Kidney (tissue), 14 donors: ENCODE results near the gene ARX. TPM values are rescaled to one million over a fixed set of nuclear protein-coding genes. Genes with fewer than 3 reads are reported as not detected.

Source experiments
- DNase-seq, 5 donors: peaks; one replicate each; pipeline ENCODE4 v3.0.0-alpha.2; 2013 to 2020
- FAIRE-seq: peaks from 2 replicates; lab custom pipeline; 2012; peaks lifted over from hg19 to GRCh38; lab: Jason Lieb, UNC
- H3K27ac ChIP-seq, 2 donors: one replicate each; pipeline ENCODE4 v1.7.0; 2013; ENCODE audit warnings: low read depth in 2 of 2, low read length in 2 of 2, inconsistent platforms in 1 of 2
- H3K27me3 ChIP-seq: one replicate; pipeline ENCODE4 v1.7.1; 2013; ENCODE audit warnings: low read length, inconsistent platforms; ENCODE audit not compliant: control insufficient read depth, insufficient read depth
- H3K36me3 ChIP-seq, 3 donors: one replicate each; pipeline versions ENCODE4 v1.7.0 to v1.7.1; 2013; ENCODE audit warnings: low read length in 3 of 3, control low read depth in 1 of 3, inconsistent platforms in 1 of 3; ENCODE audit not compliant: insufficient read depth in 3 of 3, control insufficient read depth in 2 of 3
- H3K4me1 ChIP-seq, 3 donors: one replicate each; pipeline versions ENCODE4 v1.7.0 to v1.7.1; 2013; ENCODE audit warnings: low read length in 3 of 3, inconsistent platforms in 1 of 3, low read depth in 1 of 3; ENCODE audit not compliant: control insufficient read depth in 2 of 3, insufficient read depth in 2 of 3
- H3K4me3 ChIP-seq, 3 donors: one replicate each; pipeline versions ENCODE4 v1.7.0 to v1.8.1; 2013; ENCODE audit warnings: low read length in 3 of 3, control low read depth in 1 of 3, inconsistent platforms in 1 of 3
- H3K9ac ChIP-seq, 3 donors: one replicate each; pipeline versions ENCODE4 v1.7.0 to v1.7.1; 2013; ENCODE audit warnings: low read length in 3 of 3, control low read depth in 1 of 3, inconsistent platforms in 1 of 3
- H3K9me3 ChIP-seq, 3 donors: one replicate each; pipeline versions ENCODE4 v1.7.0 to v1.7.1; 2013; ENCODE audit warnings: low read length in 3 of 3, control low read depth in 1 of 3, inconsistent platforms in 1 of 3; ENCODE audit not compliant: control insufficient read depth in 2 of 3, insufficient read depth in 1 of 3
- intact Hi-C: fragments of 100-400 bp; cut with DNase I; formaldehyde crosslinking; loops from one replicate; pipeline ENCODE4 v1.11.1; 2022
- polyA plus RNA-seq: library from polyadenylated mRNA; stranded (reverse); fragments of 350-450 nt; fragmentation: Illumina TruSeq; extraction: RNeasy Lipid Tissue Mini Kit (QIAGEN cat#74804); gene quantifications from one replicate; pipeline ENCODE4 v1.2.3, GENCODE V29; 2014; ENCODE audit warnings: low read depth, low replicate concordance; ENCODE audit not compliant: insufficient read depth
- total RNA-seq: library from RNA; stranded (reverse); fragmentation: NEBNext Ultra II Directional; extraction: Animal tissue kit (Norgen Biotek cat#: 25700); gene quantifications from one replicate; pipeline ENCODE4 v1.2.1, GENCODE V29; 2021
- TF ChIP-seq, protein P1 (sequence below): IDR thresholded peaks from 3 replicates; pipeline ENCODE4 v1.5.1; 2012; ENCODE audit warnings: mild to moderate bottlenecking, moderate library complexity, borderline replicate concordance; ENCODE audit not compliant: insufficient read depth; ENCODE audit errors: extremely low read depth
- donor health status: control.
- donor health status: control.
- donor health status: control.
- donor health status: control.
- donor health status: control.
- donor health status: DM: yes; HTN: yes; CAD: no.
- donor health status: Normal renal cell carcinoma (clear cell type).

The ARX gene
- total and polyA plus RNA-seq, 2 donors from 2014 or later = 0.13 to 0.31 TPM

DNA sequence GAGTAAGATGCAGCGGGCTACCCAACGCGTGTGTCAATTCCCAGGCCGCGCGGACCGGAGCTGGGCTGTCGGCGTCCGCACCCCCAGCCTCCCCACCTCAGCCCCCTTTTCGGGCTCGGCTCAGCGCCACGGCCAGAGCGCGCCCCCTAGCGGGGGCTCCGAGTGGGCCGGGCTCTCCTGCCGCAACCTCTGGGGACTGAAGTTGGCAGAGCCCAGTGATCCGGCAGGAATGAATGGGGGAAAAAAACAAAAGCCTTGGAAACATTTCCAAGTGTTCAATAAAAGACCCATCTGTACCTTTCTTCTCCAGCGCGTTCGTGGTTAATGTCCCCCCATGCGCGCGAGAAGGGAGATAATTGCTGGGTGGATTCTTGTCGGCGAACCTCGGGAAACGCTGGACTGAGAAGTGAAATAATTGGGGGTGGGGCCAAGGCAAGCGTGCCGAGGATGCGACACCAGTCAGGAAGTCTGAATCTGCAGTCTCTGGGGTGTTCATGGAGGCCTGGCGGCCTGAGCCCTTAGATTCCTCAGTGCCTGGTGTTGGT, 5.2 kb upstream of the ARX start:
- DNase-seq = peak in 2 of 5 donors; percentile 51 to 53
- no peak overlapping the region for H3K9ac ChIP-seq
- H3K4me1 ChIP-seq = no peaks in the 10 kb centered on the region
- no peaks in the 10 kb centered on the region for H3K36me3 ChIP-seq
- TF ChIP-seq, protein P1, sequence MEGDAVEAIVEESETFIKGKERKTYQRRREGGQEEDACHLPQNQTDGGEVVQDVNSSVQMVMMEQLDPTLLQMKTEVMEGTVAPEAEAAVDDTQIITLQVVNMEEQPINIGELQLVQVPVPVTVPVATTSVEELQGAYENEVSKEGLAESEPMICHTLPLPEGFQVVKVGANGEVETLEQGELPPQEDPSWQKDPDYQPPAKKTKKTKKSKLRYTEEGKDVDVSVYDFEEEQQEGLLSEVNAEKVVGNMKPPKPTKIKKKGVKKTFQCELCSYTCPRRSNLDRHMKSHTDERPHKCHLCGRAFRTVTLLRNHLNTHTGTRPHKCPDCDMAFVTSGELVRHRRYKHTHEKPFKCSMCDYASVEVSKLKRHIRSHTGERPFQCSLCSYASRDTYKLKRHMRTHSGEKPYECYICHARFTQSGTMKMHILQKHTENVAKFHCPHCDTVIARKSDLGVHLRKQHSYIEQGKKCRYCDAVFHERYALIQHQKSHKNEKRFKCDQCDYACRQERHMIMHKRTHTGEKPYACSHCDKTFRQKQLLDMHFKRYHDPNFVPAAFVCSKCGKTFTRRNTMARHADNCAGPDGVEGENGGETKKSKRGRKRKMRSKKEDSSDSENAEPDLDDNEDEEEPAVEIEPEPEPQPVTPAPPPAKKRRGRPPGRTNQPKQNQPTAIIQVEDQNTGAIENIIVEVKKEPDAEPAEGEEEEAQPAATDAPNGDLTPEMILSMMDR = peak; percentile 24
- H3K27ac ChIP-seq = no peak overlapping the region
- FAIRE-seq = no peak
- no peak overlapping the region for H3K4me3 ChIP-seq
- H3K27me3 ChIP-seq = peaks cover 73% of the 10 kb centered on the region
- intact Hi-C loops = no loop called here
- H3K9me3 ChIP-seq = no peaks in the 10 kb centered on the region

DNA sequence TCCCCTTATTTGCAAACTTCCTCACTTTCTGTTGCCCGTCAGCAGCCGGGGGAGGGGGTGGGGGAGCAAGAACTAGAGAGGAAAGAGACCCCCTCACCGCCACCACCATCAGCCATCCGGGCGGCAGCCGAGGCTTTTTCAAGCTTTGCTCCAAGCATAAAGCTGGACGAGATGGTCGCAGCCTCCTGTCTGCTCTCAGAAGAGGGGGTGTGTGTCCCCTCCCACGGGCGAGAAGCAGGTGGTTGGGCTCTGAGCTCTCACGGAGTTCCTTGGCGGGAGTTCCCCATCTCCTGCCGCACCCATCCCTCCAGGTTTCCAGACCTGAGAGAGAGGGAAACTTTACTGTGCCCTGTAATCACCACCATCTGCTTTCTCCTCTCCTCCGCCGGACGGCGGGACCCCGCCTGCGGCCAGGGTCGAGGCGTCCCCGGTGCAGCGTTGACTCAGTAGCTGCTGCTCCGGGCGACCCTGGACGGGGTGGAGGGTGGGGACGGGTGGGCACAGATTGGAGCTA, 4.7 kb upstream of the ARX start:
- Histone ChIP-seq H3K9me3 (no peaks in the 10 kb centered on the region), H3K27me3 (peaks cover 69% of the 10 kb centered on the region), H3K27ac (no peak overlapping the region), H3K4me3 (no peak overlapping the region), H3K9ac (no peak overlapping the region), H3K4me1 (no peaks in the 10 kb centered on the region), H3K36me3 (no peaks in the 10 kb centered on the region)
- intact Hi-C loops = no loop called here
- TF ChIP-seq, protein P1 = no peak
- FAIRE-seq (no peak), DNase-seq (no peak)

DNA sequence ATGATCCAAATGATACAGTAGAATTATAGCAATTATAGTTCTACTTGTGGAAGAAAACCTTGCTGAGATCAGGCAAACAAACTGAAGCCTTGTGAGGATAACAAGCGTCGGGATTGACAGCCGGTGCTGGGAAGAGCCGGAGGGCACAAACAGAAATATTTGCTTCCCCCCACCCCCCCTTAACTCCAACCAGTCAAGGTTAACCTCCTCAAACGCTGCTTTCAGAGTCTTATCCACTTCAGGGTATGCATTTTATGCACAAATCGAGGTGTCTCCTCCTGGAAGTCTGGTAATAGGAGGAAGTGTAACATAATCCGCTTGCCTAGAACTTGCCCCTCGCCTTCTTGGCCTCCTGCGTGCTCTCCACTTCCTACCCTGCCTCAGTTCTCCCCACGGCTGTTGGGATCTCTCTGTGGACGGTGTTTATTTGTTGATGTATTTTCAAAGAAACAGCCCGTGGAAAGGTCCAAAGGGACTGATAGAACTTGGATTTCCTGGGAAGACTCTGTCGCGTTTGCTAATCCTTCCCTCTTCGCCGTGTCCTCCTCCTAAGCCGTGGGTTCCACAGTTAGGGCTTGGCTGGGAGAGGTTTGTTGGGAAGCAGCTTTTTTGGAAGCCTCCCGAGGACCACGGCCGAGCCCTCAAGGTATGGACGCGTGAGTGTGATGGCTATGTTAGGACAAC, 4.1 kb upstream of the ARX start:
- Histone ChIP-seq H3K4me1 (no peaks in the 10 kb centered on the region), H3K9me3 (no peaks in the 10 kb centered on the region), H3K36me3 (no peaks in the 10 kb centered on the region), H3K27me3 (peaks cover 71% of the 10 kb centered on the region), H3K4me3 (no peak overlapping the region), H3K9ac (no peak overlapping the region), H3K27ac (no peak overlapping the region)
- FAIRE-seq (no peak), DNase-seq (no peak)
- TF ChIP-seq, protein P1 = no peak
- intact Hi-C loops = no loop called here
